CD14-positive monocyte (primary cell): ENCODE results near the gene E2F2. TPM values are rescaled to one million over a fixed set of nuclear protein-coding genes. Genes with fewer than 3 reads are reported as not detected.

ENCODE experiments used
- DNase-seq, 3 donors: peaks; one replicate each; pipeline ENCODE4 v3.0.0-alpha.2; 2011 to 2022
- H2AFZ ChIP-seq: 2 replicates; pipeline ENCODE4 v1.6.0; 2012; ENCODE audit warnings: mild to moderate bottlenecking, low read depth, low read length, inconsistent platforms; ENCODE audit not compliant: insufficient read depth, poor library complexity, severe bottlenecking
- H3K27ac ChIP-seq, 2 donors: 1 replicate in 1 of 2; 2 replicates in 1 of 2; pipeline ENCODE4 v1.5.1; 2012 to 2013; ENCODE audit warnings: low read length in 2 of 2, control low read depth in 1 of 2, inconsistent platforms in 1 of 2, low read depth in 1 of 2, mild to moderate bottlenecking in 1 of 2
- H3K27me3 ChIP-seq, 2 donors: one replicate each; pipeline versions ENCODE4 v1.6.0 to v1.6.1; 2011 to 2013; ENCODE audit warnings: low read length in 2 of 2; ENCODE audit not compliant: control insufficient read depth in 2 of 2, insufficient read depth in 2 of 2
- H3K36me3 ChIP-seq, 2 donors: replicated peaks in 1 of 2; 1 replicate in 1 of 2; 2 replicates in 1 of 2; pipeline versions ENCODE4 v1.5.1 to v1.6.1; 2012 to 2013; ENCODE audit warnings: low read length in 2 of 2, control low read depth in 1 of 2, inconsistent platforms in 1 of 2, mild to moderate bottlenecking in 1 of 2; ENCODE audit not compliant: insufficient read depth in 2 of 2, control insufficient read depth in 1 of 2
- H3K4me1 ChIP-seq, 2 donors: 1 replicate in 1 of 2; 2 replicates in 1 of 2; pipeline versions ENCODE4 v1.5.1 to v1.6.1; 2012 to 2013; ENCODE audit warnings: low read length in 2 of 2, control low read depth in 1 of 2, inconsistent platforms in 1 of 2, mild to moderate bottlenecking in 1 of 2, moderate library complexity in 1 of 2; ENCODE audit not compliant: insufficient read depth in 2 of 2, control insufficient read depth in 1 of 2
- H3K4me2 ChIP-seq: replicated peaks from 2 replicates; pipeline ENCODE3; 2012; ENCODE audit warnings: low read length, moderate library complexity, mild to moderate bottlenecking; ENCODE audit not compliant: poor library complexity, severe bottlenecking; ENCODE audit errors: extremely low read depth
- H3K4me3 ChIP-seq, 3 experiments: fragments of 200-600 bp in 1 of 3; sonication (generic) in 1 of 3; replicated peaks in 1 of 3; 1 replicate in 2 of 3; 2 replicates in 1 of 3; pipeline ENCODE4 v1.5.1; 2011 to 2013; ENCODE audit warnings: low read length in 3 of 3, mild to moderate bottlenecking in 3 of 3, control low read depth in 2 of 3, low read depth in 2 of 3, inconsistent platforms in 1 of 3, moderate library complexity in 1 of 3
- H3K79me2 ChIP-seq: 2 replicates; pipeline ENCODE4 v1.6.0; 2012; ENCODE audit warnings: mild to moderate bottlenecking, control low read depth, inconsistent platforms, low read length, moderate library complexity; ENCODE audit not compliant: insufficient read depth
- H3K9ac ChIP-seq: 2 replicates; pipeline ENCODE4 v1.6.0; 2017; ENCODE audit warnings: low read length, mild to moderate bottlenecking; ENCODE audit not compliant: insufficient read depth, poor library complexity, severe bottlenecking
- H3K9me3 ChIP-seq, 2 donors: replicated peaks in 1 of 2; 1 replicate in 1 of 2; 2 replicates in 1 of 2; pipeline versions ENCODE4 v1.5.1 to v1.6.1; 2012 to 2013; ENCODE audit warnings: low read length in 2 of 2, control low read depth in 1 of 2; ENCODE audit not compliant: control insufficient read depth in 1 of 2, insufficient read depth in 1 of 2
- H4K20me1 ChIP-seq: 2 replicates; pipeline ENCODE4 v1.6.0; 2012; ENCODE audit warnings: mild to moderate bottlenecking, low read length, control low read depth, moderate library complexity; ENCODE audit not compliant: insufficient read depth
- H3K27ac Mint-ChIP-seq, 7 donors: one replicate each; pipeline ENCODE4 v1.8.0; 2020; ENCODE audit warnings: mild to moderate bottlenecking in 7 of 7, mixed read lengths in 7 of 7, moderate library complexity in 6 of 7, inconsistent platforms in 2 of 7
- H3K27me3 Mint-ChIP-seq, 3 donors: one replicate each; pipeline ENCODE4 v1.8.0; 2021 to 2022; ENCODE audit warnings: low read depth in 3 of 3, mild to moderate bottlenecking in 3 of 3, mixed read lengths in 3 of 3, moderate library complexity in 3 of 3, inconsistent platforms in 1 of 3
- H3K36me3 Mint-ChIP-seq, 2 donors: one replicate each; pipeline ENCODE4 v1.8.0; 2020; ENCODE audit warnings: mixed read lengths in 2 of 2, inconsistent platforms in 1 of 2, mild to moderate bottlenecking in 1 of 2
- H3K4me1 Mint-ChIP-seq: one replicate; pipeline ENCODE4 v1.8.0; 2020; ENCODE audit warnings: mild to moderate bottlenecking, mixed read lengths
- H3K4me3 Mint-ChIP-seq, 2 donors: one replicate each; pipeline ENCODE4 v1.8.0; 2020; ENCODE audit warnings: mild to moderate bottlenecking in 2 of 2, mixed read lengths in 2 of 2, moderate library complexity in 1 of 2
- H3K9me3 Mint-ChIP-seq, 7 donors: one replicate each; pipeline ENCODE4 v1.8.0; 2020 to 2022; ENCODE audit warnings: mixed read lengths in 7 of 7, mild to moderate bottlenecking in 6 of 7, moderate library complexity in 6 of 7, inconsistent platforms in 2 of 7
- CTCF ChIP-seq: fragments of 200-600 bp; IDR thresholded peaks from one replicate; pipeline ENCODE4 v1.8.0; 2022; ENCODE audit warnings: antibody characterized with exemption, mild to moderate bottlenecking
- WGBS: methylation state at CpG from one replicate; pipeline ENCODE4 v1.1.5; 2013; ENCODE audit warnings: missing lambda C conversion rate; ENCODE audit not compliant: insufficient coverage; 5-methylcytosine and 5-hydroxymethylcytosine counted together
- intact Hi-C, 2 donors: fragments of 100-400 bp; cut with micrococcal nuclease; formaldehyde crosslinking; loops; one replicate each; pipeline versions ENCODE4 v1.15.0 to v1.15.1; 2023
- polyA plus RNA-seq, 3 donors: library from polyadenylated mRNA; depleted of rRNA in 1 of 3; unstranded in 2 of 3; stranded (reverse) in 1 of 3; fragments of 300-500 nt in 2 of 3; fragments of >200 nt in 1 of 3; fragmentation: Illumina TruSeq in 2 of 3; gene quantifications; 1 replicate in 2 of 3; 2 replicates in 1 of 3; pipeline ENCODE4 v1.2.3, GENCODE V29; 2012 to 2021

Gene E2F2
- polyA plus RNA-seq, 3 donors, result 0.24 to 4.7 (median 1.8) TPM

- DNase-seq, result no peak
- intact Hi-C loops, result no loop called here
- H3K4me1 Mint-ChIP-seq, result no peaks in the 10 kb centered on the region
- no peaks in the 10 kb centered on the region for H3K4me1 ChIP-seq
- no peak overlapping the region for H3K4me3 ChIP-seq
- H3K27ac Mint-ChIP-seq, result no peak overlapping the region
- TF ChIP-seq CTCF, result no peak
- no peaks in the 10 kb centered on the region for H3K36me3 Mint-ChIP-seq
- H3K9ac ChIP-seq, result no peak overlapping the region
- H3K4me3 Mint-ChIP-seq, result no peak overlapping the region
- H4K20me1 ChIP-seq, result no peaks in the 10 kb centered on the region
- H3K9me3 ChIP-seq, result no peaks in the 10 kb centered on the region
- no peak overlapping the region for H3K4me2 ChIP-seq
- peaks cover 7 to 15% (median 13%) of the 10 kb centered on the region in 3 donors for H3K27me3 Mint-ChIP-seq
- peaks cover 0 to 6% of the 10 kb centered on the region in 2 donors for H3K27me3 ChIP-seq
- no peak overlapping the region for H2AFZ ChIP-seq
- H3K36me3 ChIP-seq, result no peaks in the 10 kb centered on the region
- H3K27ac ChIP-seq, result no peak overlapping the region
- H3K9me3 Mint-ChIP-seq, result no peaks in the 10 kb centered on the region
- H3K79me2 ChIP-seq, result no peaks in the 10 kb centered on the region
- 100% methylated on average over 2 of the region's 3 CpGs for WGBS
Observed at GRCh38 chr1:23461050-23461449, 70.0 kb downstream of the E2F2 start.

GRCh38 chr1:23460519-23460918 is 70.5 kb downstream of the E2F2 start:
- no peak overlapping the region for H3K9ac ChIP-seq
- Mint-ChIP-seq H3K9me3 (no peaks in the 10 kb centered on the region), H3K4me3 (no peak overlapping the region), H3K27me3 (peaks cover 5 to 15% (median 13%) of the 10 kb centered on the region in 3 donors), H3K36me3 (no peaks in the 10 kb centered on the region), H3K4me1 (no peaks in the 10 kb centered on the region), H3K27ac (no peak overlapping the region)
- H3K27ac ChIP-seq, result no peak overlapping the region
- DNase-seq, result no peak
- WGBS, result 100% methylated on average over 1 of the region's 4 CpGs
- H3K4me1 ChIP-seq, result no peaks in the 10 kb centered on the region
- H3K27me3 ChIP-seq, result peaks cover 0 to 6% of the 10 kb centered on the region in 2 donors
- H3K36me3 ChIP-seq, result no peaks in the 10 kb centered on the region
- no peaks in the 10 kb centered on the region for H4K20me1 ChIP-seq
- no peak for TF ChIP-seq CTCF
- H2AFZ ChIP-seq, result no peak overlapping the region
- intact Hi-C loops, result no loop called here
- no peak overlapping the region for H3K4me2 ChIP-seq
- H3K4me3 ChIP-seq, result no peak overlapping the region
- H3K79me2 ChIP-seq, result no peaks in the 10 kb centered on the region
- H3K9me3 ChIP-seq, result no peaks in the 10 kb centered on the region
